ENCODE data around the gene UNK. TPM values are rescaled to one million over a fixed set of nuclear protein-coding genes. Genes with fewer than 3 reads are reported as not detected.

UNK gene
- total RNA-seq, 1 donor from 2014 or later: 49.7 TPM

DNA sequence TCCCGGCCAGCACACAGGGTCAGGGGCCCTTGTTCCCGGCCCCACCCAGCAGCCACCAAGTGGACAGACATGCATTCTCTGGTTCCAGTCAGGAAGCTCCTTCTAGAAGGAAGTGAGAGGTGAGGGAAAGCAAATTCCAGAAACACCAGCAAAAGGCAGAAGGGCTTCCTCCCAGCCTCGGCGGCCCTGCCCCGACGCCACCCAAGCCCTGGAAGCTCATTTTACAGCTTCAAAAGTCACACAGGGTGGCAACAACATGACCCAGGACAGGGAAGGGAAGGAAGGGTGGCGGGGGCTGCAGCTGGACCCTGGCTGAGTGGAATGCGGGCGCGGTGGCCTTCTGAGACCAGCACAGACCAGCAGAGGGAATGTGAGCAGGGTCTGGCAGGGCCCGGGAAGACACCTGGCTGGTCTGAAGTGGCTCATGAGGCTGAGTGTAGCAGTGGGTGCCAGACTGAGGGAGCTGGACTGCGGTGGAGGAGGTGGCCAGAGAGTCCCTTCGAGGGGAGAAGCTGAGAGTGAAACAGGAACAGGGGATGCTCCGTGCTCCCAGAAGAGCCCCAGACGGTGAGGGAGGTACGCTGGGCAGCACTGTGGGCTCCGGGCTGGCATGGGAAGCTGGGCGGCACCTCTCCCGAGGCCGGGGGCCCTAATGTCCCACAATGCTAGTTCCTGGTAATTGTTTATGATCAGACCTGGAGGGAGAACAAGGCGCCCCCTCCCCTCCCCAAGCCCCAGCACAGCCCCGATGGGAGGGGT lies 61.5 kb downstream of the UNK start:
- H3K27me3 Mint-ChIP-seq: no peaks in the 10 kb centered on the region
- H3K9me3 Mint-ChIP-seq: no peaks in the 10 kb centered on the region
- peaks cover 12% of the 10 kb centered on the region for H3K4me1 Mint-ChIP-seq (ENCODE audit: unreplicated experiment)
- peak overlapping the region; percentile 93 for H3K27ac Mint-ChIP-seq
- no peak for DNase-seq (ENCODE audit: extremely low spot score, unreplicated experiment)
- peaks cover 3% of the 10 kb centered on the region for H3K36me3 Mint-ChIP-seq
- TF ChIP-seq, protein P1, sequence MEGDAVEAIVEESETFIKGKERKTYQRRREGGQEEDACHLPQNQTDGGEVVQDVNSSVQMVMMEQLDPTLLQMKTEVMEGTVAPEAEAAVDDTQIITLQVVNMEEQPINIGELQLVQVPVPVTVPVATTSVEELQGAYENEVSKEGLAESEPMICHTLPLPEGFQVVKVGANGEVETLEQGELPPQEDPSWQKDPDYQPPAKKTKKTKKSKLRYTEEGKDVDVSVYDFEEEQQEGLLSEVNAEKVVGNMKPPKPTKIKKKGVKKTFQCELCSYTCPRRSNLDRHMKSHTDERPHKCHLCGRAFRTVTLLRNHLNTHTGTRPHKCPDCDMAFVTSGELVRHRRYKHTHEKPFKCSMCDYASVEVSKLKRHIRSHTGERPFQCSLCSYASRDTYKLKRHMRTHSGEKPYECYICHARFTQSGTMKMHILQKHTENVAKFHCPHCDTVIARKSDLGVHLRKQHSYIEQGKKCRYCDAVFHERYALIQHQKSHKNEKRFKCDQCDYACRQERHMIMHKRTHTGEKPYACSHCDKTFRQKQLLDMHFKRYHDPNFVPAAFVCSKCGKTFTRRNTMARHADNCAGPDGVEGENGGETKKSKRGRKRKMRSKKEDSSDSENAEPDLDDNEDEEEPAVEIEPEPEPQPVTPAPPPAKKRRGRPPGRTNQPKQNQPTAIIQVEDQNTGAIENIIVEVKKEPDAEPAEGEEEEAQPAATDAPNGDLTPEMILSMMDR (conservative IDR thresholded peaks at IDR 0.05): no peak
- peak overlapping the region; percentile 59 for H3K4me3 Mint-ChIP-seq

DNA sequence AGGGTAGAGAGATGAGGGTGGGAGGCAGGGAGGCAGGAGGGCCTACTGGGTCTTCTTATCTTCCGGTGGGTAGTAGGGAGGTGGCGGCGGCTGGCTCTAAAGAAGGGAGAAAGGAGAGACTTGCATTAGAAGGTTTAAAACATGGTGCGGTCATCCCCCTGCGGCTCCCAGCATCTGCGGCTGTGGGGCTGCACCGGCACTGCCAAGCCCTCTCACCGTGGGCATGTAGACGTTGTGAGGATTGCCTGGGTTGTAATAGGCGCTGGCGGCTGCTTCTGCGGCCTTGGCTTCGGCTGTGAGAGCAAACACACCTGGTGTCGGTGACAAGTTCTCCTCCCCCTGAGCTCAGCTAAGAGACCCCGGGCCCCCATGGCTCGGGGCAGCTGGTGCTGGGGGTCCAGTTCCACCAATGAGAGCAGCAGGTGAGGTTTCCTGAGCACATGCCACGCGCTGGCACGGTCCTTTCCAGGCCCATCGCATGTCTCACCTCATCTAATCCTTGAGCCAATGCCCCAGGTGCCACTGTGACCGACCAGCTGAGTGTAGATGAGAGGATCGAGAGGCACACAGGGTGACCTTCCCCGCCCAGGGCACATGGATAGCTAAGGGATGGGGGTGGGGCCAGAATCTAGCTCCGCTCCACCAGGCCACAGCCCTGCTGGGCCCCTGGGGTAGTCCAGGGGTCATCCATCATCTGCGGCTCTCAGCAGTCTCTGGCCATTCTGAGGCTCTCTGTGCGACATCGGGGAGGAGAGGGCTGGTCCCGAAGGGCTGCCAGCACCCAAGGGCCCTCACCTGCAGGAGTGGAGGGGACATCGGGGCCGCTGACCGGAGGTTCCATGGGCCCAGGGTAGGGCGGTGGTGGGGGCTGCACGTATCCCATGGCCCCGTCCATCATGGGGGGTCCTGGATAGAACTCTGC lies 62.3 kb downstream of the UNK start:
- Mint-ChIP-seq H3K4me1 (ENCODE audit: unreplicated experiment) (peaks cover 12% of the 10 kb centered on the region), H3K9me3 (no peaks in the 10 kb centered on the region), H3K27me3 (no peaks in the 10 kb centered on the region), H3K4me3 (no peak overlapping the region), H3K27ac (no peak overlapping the region), H3K36me3 (peaks cover 3% of the 10 kb centered on the region)
- TF ChIP-seq, protein P1 (conservative IDR thresholded peaks at IDR 0.05): no peak
- no peak for DNase-seq (ENCODE audit: extremely low spot score, unreplicated experiment)

DNA sequence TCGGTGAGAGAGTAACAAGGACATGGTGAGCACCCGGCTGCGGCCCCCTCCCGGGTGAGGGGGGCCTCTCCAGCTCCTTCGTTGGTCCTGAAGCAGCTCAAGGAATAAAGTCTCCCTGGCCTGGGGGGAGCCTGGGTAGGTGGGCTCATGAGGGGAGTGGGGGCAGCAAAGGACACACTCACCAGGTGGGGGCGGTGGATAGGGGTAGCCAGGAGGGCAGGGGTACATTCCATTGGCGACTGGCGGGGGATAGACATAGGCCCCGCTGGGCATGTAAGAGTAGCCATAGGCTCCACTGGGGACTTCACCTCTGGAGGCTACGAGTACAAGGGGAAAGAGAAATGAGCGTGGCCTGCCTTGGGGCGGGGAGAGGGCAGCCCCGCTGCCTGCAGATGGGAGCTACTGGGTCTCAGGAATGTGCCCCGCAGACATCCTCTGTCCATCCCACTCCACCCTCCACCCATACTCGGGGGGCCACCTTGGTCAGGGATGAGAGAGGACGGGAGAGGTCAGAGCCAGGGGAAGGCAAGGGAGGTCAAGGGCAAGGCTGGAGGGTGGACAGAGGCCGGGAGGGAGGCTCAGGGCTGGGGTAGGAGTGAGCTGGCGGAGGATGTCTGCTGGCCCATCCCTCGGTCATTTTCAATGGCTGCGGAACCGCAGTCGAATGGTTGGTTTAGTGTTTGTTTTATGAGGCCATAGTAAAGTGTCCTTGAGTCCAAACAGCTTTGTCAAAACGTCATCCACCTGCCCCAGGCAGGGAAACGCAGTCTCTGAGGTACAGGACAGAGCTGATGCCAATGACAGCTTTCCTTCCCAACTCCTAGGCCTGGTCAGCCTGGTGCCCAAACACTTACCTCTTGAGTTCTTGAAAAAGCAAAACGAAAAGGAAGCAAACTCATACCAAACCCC lies 63.3 kb downstream of the UNK start:
- H3K36me3 Mint-ChIP-seq: peaks cover 3% of the 10 kb centered on the region
- H3K27ac Mint-ChIP-seq: peak overlapping the region; percentile 74
- H3K27me3 Mint-ChIP-seq: no peaks in the 10 kb centered on the region

DNA sequence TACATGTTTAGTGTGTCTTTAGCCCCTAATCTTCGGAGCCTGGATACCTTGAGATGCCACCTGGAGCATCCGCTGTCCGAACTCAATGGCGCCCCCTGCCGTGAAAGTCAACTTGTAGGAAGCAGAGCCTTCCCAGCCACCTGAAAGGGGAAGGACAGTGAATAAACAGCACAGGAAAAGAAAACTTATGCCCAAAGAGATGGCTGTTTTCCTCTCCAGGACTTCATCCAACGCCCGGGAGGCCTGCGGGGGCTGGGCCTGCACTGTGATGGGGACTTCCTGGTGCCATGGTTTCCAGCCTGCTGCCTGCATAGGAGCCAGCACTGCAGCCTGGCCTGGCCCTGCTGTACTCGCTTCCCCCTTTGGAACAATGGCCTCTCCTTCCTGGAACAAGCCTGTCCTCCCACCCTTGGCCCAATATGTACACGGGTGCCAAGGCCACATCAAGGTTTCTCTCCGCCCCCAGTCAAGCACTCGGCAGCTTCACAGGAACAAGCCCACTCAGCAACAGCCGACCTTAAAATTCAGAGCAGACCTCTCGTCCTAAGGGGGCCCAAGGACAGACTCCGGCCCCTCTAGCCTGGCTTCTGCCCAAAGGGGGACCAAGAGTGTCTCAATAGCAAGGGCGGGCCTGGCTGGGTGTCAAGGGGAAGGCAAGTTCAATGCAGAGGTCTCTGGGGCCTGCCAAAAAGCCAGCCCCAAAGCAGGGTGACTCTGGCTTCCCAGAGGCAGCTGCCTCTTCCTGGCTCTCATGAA lies 64.1 kb downstream of the UNK start:
- H3K9me3 Mint-ChIP-seq: no peaks in the 10 kb centered on the region
- H3K27me3 Mint-ChIP-seq: no peaks in the 10 kb centered on the region
- H3K27ac Mint-ChIP-seq: peak overlapping the region; percentile 74
- H3K4me1 Mint-ChIP-seq (ENCODE audit: unreplicated experiment): peaks cover 12% of the 10 kb centered on the region
- peak overlapping the region; percentile 52 for H3K4me3 Mint-ChIP-seq
- no peak for DNase-seq (ENCODE audit: extremely low spot score, unreplicated experiment)
- peaks cover 3% of the 10 kb centered on the region for H3K36me3 Mint-ChIP-seq
- TF ChIP-seq, protein P1 (conservative IDR thresholded peaks at IDR 0.05): peak; percentile 76

More for the DNA sequence above, 63.3 kb downstream of the UNK start:
- no peak for DNase-seq (ENCODE audit: extremely low spot score, unreplicated experiment)
- H3K9me3 Mint-ChIP-seq: no peaks in the 10 kb centered on the region
- peaks cover 12% of the 10 kb centered on the region for H3K4me1 Mint-ChIP-seq (ENCODE audit: unreplicated experiment)
- H3K4me3 Mint-ChIP-seq: peak overlapping the region; percentile 52
- TF ChIP-seq, protein P1 (conservative IDR thresholded peaks at IDR 0.05): no peak

All from type B pancreatic cell (in vitro differentiated cells).